Endodermal cell (in vitro differentiated cells): ENCODE measurements around the gene ATXN10. TPM values are rescaled to one million over a fixed set of nuclear protein-coding genes. Genes with fewer than 3 reads are reported as not detected.

Experiments
- DNase-seq: peaks from one replicate; pipeline ENCODE4 v3.0.0-alpha.2; 2017
- H3K27ac ChIP-seq: 2 replicates; pipeline ENCODE4 v1.5.1; 2013; ENCODE audit warnings: mild to moderate bottlenecking, low read depth, low read length, moderate library complexity
- H3K27me3 ChIP-seq: 2 replicates; pipeline ENCODE4 v1.6.1; 2013; ENCODE audit warnings: mild to moderate bottlenecking, low read length, moderate library complexity; ENCODE audit not compliant: insufficient read depth, control insufficient read depth, poor library complexity, severe bottlenecking
- H3K36me3 ChIP-seq: 2 replicates; pipeline ENCODE4 v1.7.0; 2013; ENCODE audit warnings: mild to moderate bottlenecking, low read length, moderate library complexity; ENCODE audit not compliant: control insufficient read depth, insufficient read depth
- H3K4me1 ChIP-seq: one replicate; pipeline ENCODE4 v1.7.0; 2013; ENCODE audit warnings: low read length; ENCODE audit not compliant: control insufficient read depth, insufficient read depth
- H3K4me3 ChIP-seq: 2 replicates; pipeline ENCODE4 v1.5.1; 2013; ENCODE audit warnings: mild to moderate bottlenecking, low read length, moderate library complexity
- H3K9ac ChIP-seq: 2 replicates; pipeline ENCODE4 v1.6.1; 2013; ENCODE audit warnings: mild to moderate bottlenecking, low read length, moderate library complexity; ENCODE audit not compliant: poor library complexity, severe bottlenecking; ENCODE audit errors: extremely low read depth
- H3K9me3 ChIP-seq: 2 replicates; pipeline ENCODE4 v1.6.1; 2013; ENCODE audit warnings: mild to moderate bottlenecking, low read length, moderate library complexity; ENCODE audit not compliant: control insufficient read depth
- H3K27ac Mint-ChIP-seq: 2 replicates; pipeline ENCODE4 v1.8.0; 2020; ENCODE audit warnings: mixed read lengths
- H3K27me3 Mint-ChIP-seq: 2 replicates; pipeline ENCODE4 v1.8.0; 2021; ENCODE audit warnings: mild to moderate bottlenecking, mixed read lengths; ENCODE audit not compliant: insufficient read depth
- H3K36me3 Mint-ChIP-seq: 2 replicates; pipeline ENCODE4 v1.8.0; 2020; ENCODE audit warnings: low read depth, mixed read lengths
- H3K4me1 Mint-ChIP-seq: 2 replicates; pipeline ENCODE4 v1.8.0; 2020; ENCODE audit warnings: mixed read lengths
- H3K4me3 Mint-ChIP-seq: 2 replicates; pipeline ENCODE4 v1.8.0; 2020; ENCODE audit warnings: mild to moderate bottlenecking, moderate library complexity, mixed read lengths
- H3K9me3 Mint-ChIP-seq: 2 replicates; pipeline ENCODE4 v1.8.0; 2020; ENCODE audit warnings: mild to moderate bottlenecking, mixed read lengths
- CTCF ChIP-seq: fragments of 200-600 bp; sonication (generic); conservative IDR thresholded peaks from 2 replicates; pipeline ENCODE4 v1.5.0; 2021; ENCODE audit warnings: antibody characterized with exemption, mild to moderate bottlenecking
- WGBS, 2 experiments: methylation state at CpG; one replicate each; pipeline versions ENCODE4 v1.1.5 to v1.1.7; 2013; ENCODE audit warnings: missing lambda C conversion rate in 2 of 2, mixed read lengths in 1 of 2; ENCODE audit not compliant: insufficient coverage in 1 of 2, insufficient read length in 1 of 2; 5-methylcytosine and 5-hydroxymethylcytosine counted together
- total RNA-seq, 2 donors: library from RNA; stranded (reverse); fragmentation: NEBNext Ultra II Directional in 1 of 2; extraction: Animal tissue kit (Norgen Biotek cat#: 25700) in 1 of 2; gene quantifications; 2 replicates in 1 of 2; 3 replicates in 1 of 2; pipeline ENCODE4 v1.2.1, GENCODE V29; 2021

The ATXN10 gene
- total RNA-seq, 2 donors from 2014 or later = 223 to 266 TPM

DNA sequence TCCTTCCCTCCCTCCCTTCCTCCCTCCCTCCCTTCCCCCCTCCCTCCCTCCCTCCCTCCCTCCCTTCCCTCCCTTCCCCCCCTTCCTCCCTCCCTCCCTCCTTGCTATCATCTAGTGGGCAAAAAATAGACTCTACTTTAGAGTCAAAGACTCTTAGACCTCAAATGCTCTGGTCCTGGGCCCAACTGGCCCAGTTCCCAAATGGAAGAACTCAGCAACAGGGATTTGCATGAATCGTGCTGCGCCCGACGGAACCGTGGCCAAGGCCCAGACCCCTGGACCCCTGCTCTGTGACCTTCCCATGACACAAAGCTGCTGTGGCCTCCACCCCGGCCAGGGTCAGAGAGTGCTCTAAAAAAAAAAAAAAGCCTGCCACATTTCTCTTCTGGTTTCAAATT, 207.9 kb downstream of the ATXN10 start:
- peaks cover 26% of the 10 kb centered on the region for H3K27me3 ChIP-seq
- H3K27ac Mint-ChIP-seq = no peak overlapping the region
- no peak overlapping the region for H3K9ac ChIP-seq
- no peaks in the 10 kb centered on the region for H3K36me3 Mint-ChIP-seq
- H3K9me3 ChIP-seq = no peaks in the 10 kb centered on the region
- WGBS, 2 experiments = 87 to 90% methylated on average over 5 to 6 of the region's 6 CpGs
- H3K4me3 Mint-ChIP-seq = no peak overlapping the region
- no peak overlapping the region for H3K4me3 ChIP-seq
- no peaks in the 10 kb centered on the region for H3K36me3 ChIP-seq
- DNase-seq = peak; percentile 16
- no peaks in the 10 kb centered on the region for H3K4me1 ChIP-seq
- no peak for TF ChIP-seq CTCF
- peaks cover 10% of the 10 kb centered on the region for H3K4me1 Mint-ChIP-seq
- H3K9me3 Mint-ChIP-seq = no peaks in the 10 kb centered on the region
- H3K27ac ChIP-seq = no peak overlapping the region
- H3K27me3 Mint-ChIP-seq = peaks cover 2% of the 10 kb centered on the region

- Mint-ChIP-seq H3K27ac (no peak overlapping the region), H3K9me3 (no peaks in the 10 kb centered on the region), H3K27me3 (peaks cover 2% of the 10 kb centered on the region), H3K36me3 (no peaks in the 10 kb centered on the region), H3K4me3 (no peak overlapping the region), H3K4me1 (peaks cover 10% of the 10 kb centered on the region)
- WGBS, 2 experiments = 65 to 77% methylated on average over 11 to 22 of the region's 22 CpGs
- peak overlapping the region; percentile 87 for H3K27ac ChIP-seq
- H3K27me3 ChIP-seq = peaks cover 20% of the 10 kb centered on the region
- TF ChIP-seq CTCF = no peak
- H3K4me1 ChIP-seq = no peaks in the 10 kb centered on the region
- H3K36me3 ChIP-seq = no peaks in the 10 kb centered on the region
- no peak overlapping the region for H3K4me3 ChIP-seq
- H3K9me3 ChIP-seq = no peaks in the 10 kb centered on the region
- peak; percentile 32 for DNase-seq
- H3K9ac ChIP-seq = no peak overlapping the region
These were observed 208.6 kb downstream of the ATXN10 start for GRCh38 chr22:45880091-45880715.

DNA sequence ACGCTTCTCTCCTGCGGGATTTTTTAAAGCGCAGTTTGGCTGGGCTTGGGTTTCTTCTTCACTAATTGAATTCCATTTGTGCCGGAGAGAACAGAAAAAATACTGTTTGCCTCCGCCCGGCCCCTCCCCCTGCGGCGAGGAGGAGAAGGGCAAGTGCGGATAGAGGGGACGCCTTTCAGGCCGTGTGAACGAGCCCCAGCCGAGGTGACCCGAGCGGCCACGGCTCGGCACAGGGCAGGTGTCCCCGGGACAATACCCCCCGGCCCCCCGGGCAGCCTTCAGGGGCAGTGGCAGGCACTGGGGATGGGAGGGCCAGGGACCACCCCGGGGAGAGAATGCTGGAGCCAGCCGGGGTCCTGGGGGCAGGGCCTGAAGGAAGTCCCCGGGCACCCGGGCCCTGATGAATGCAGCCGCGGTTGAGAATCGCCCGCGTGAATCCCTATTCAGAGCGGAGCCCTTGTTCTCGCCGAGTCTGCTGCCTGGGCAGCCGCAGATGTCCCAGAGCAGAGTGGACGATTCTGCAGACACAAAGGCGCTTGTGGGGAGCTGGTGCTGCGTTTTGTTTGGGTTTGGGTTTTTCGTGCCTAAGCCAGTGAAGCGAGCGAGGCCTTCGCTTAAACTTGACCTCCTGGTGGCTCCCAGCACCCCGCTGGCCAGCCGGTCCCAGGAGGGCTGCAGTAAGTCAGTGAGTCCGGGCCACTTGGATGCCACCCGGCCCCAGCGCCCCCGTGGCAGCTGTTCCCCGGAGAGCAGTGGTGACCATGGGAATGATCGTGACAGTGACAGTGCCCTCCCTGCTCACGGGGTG, 209.3 kb downstream of the ATXN10 start:
- peaks cover 2% of the 10 kb centered on the region for H3K27me3 Mint-ChIP-seq
- peak; percentile 52 for DNase-seq
- TF ChIP-seq CTCF = no peak
- peaks cover 10% of the 10 kb centered on the region for H3K4me1 Mint-ChIP-seq
- 48 to 60% methylated on average over 30 to 49 of the region's 49 CpGs for WGBS, 2 experiments
- no peak overlapping the region for H3K4me3 ChIP-seq
- peaks cover 19% of the 10 kb centered on the region for H3K27me3 ChIP-seq
- peak overlapping the region; percentile 87 for H3K27ac ChIP-seq
- H3K27ac Mint-ChIP-seq = no peak overlapping the region
- no peak overlapping the region for H3K4me3 Mint-ChIP-seq
- H3K36me3 ChIP-seq = no peaks in the 10 kb centered on the region
- no peaks in the 10 kb centered on the region for H3K4me1 ChIP-seq
- H3K36me3 Mint-ChIP-seq = no peaks in the 10 kb centered on the region
- no peaks in the 10 kb centered on the region for H3K9me3 ChIP-seq
- H3K9me3 Mint-ChIP-seq = no peaks in the 10 kb centered on the region
- H3K9ac ChIP-seq = no peak overlapping the region
